Duodenal mucosa (tissue), 2 donors: Measurements from ENCODE around the gene PDLIM5.
"Not testable (repeated sequence)": the region's sequence is repeated elsewhere in the genome, so short reads cannot be mapped to it uniquely, and the experiment has no call there.

ENCODE experiments used
- H3K27ac ChIP-seq: one replicate; pipeline ENCODE4 v1.7.0; 2013; ENCODE audit warnings: low read depth, low read length
- H3K27me3 ChIP-seq, 2 donors: one replicate each; pipeline ENCODE4 v1.7.0; 2013; ENCODE audit warnings: low read length in 2 of 2, control low read depth in 1 of 2; ENCODE audit not compliant: insufficient read depth in 2 of 2, control insufficient read depth in 1 of 2
- H3K36me3 ChIP-seq, 2 donors: one replicate each; pipeline ENCODE4 v1.7.0; 2013; ENCODE audit warnings: low read length in 2 of 2, control low read depth in 1 of 2; ENCODE audit not compliant: insufficient read depth in 2 of 2, control insufficient read depth in 1 of 2
- H3K4me1 ChIP-seq, 2 donors: one replicate each; pipeline ENCODE4 v1.7.0; 2013; ENCODE audit warnings: low read length in 2 of 2, control low read depth in 1 of 2; ENCODE audit not compliant: insufficient read depth in 2 of 2, control insufficient read depth in 1 of 2
- H3K4me3 ChIP-seq, 2 donors: one replicate each; pipeline ENCODE4 v1.7.0; 2013; ENCODE audit warnings: low read length in 2 of 2, low read depth in 1 of 2
- H3K9ac ChIP-seq, 2 donors: one replicate each; pipeline ENCODE4 v1.7.0; 2013; ENCODE audit warnings: low read length in 2 of 2, low read depth in 1 of 2
- H3K9me3 ChIP-seq, 2 donors: one replicate each; pipeline ENCODE4 v1.7.0; 2013; ENCODE audit warnings: low read length in 2 of 2, control low read depth in 1 of 2; ENCODE audit not compliant: control insufficient read depth in 1 of 2

The PDLIM5 gene

DNA sequence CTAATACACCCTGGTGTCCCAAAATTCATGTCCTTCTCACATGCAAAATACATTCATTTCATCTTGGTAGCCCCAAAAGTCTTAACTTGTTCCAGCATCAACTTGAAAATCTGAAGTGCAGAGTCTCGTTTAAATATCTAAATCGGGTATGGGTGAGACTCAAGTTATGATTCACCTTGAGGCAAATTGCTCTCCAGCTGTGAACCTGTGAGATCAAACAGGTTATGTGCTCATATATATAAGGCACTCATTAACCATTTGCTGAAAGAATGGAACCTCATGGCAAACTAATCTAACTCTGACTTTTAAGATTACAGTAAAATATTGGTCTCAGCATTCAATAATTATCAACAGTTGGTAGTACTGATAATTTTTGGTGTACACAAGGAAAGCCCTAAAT lies 55.5 kb downstream of the PDLIM5 start:
- Histone ChIP-seq H3K36me3 (no peaks in the 10 kb centered on the region), H3K27me3 (no peaks in the 10 kb centered on the region), H3K4me3 (no peak overlapping the region), H3K9me3 (no peaks in the 10 kb centered on the region), H3K27ac (no peak overlapping the region), H3K4me1 (peaks cover 17 to 23% of the 10 kb centered on the region in 2 donors), H3K9ac (no peak overlapping the region)

DNA sequence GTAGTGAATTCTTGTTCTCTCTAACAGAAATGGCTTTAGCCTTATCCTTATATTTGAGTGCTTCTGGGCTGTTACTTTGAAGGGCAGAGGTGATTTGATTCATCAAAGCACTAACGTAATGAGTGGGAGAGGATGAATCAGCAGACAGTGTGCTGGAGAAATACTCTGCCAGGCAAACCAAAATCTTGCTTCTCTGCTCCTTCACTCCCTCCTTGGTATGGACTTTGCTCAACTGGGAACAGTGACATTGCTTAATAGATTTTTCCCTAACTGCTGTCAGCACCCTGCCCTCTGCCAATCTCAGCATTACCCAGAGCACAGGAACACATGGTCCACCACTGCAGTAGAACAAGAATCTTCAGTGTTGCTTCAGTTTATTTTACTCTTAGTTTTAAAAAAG lies 56.0 kb downstream of the PDLIM5 start:
- H3K9me3 ChIP-seq: no peaks in the 10 kb centered on the region
- no peaks in the 10 kb centered on the region for H3K27me3 ChIP-seq
- no peak overlapping the region for H3K27ac ChIP-seq
- H3K4me1 ChIP-seq: peaks cover 17 to 23% of the 10 kb centered on the region in 2 donors
- H3K9ac ChIP-seq: no peak overlapping the region
- H3K36me3 ChIP-seq: no peaks in the 10 kb centered on the region
- H3K4me3 ChIP-seq: no peak overlapping the region

DNA sequence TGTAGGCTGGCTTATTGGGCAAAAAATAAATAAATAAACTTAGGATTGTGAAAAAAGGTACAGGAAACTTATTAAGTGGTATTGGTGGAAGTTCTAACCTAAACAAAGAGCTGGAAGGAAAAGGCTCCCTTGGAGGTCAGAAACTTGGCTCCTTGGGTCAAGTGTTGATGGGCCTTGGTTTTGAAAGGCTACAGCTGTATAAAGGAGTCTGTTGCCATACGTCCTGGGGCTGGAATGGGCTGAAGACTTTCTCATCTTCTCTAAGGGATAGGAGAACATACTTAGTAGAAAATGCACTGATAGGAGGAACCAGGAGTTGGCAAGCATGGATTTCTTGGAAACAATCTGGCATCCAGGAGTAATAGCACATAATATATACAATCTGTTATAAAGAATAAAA lies 56.6 kb downstream of the PDLIM5 start:
- Histone ChIP-seq H3K4me3 (no peak overlapping the region), H3K4me1 (peaks cover 17 to 23% of the 10 kb centered on the region in 2 donors), H3K27me3 (no peaks in the 10 kb centered on the region), H3K36me3 (no peaks in the 10 kb centered on the region), H3K9ac (no peak overlapping the region), H3K9me3 (no peaks in the 10 kb centered on the region), H3K27ac (no peak overlapping the region)

DNA sequence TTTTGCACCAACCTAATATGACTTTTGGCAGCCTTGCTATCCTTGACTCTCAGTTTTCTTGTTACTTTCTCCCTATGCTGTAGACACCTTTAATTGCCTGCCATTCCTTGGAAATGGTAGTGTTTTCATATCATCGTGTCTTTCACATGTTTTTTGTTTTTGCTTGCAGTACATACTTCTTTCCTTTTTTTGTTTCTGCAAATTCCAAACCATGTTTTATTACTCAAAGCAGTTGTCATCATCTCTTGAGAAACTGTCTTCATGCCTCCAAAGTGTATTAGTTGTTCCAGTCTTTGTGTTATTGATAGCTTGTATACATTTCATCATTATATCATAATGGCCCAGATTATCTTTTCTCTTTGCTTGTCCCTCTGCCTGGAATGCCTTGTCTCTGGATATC lies 57.1 kb downstream of the PDLIM5 start:
- no peak overlapping the region for H3K4me3 ChIP-seq
- no peak overlapping the region for H3K27ac ChIP-seq
- H3K36me3 ChIP-seq: no peaks in the 10 kb centered on the region
- no peak overlapping the region for H3K9ac ChIP-seq
- H3K27me3 ChIP-seq: no peaks in the 10 kb centered on the region
- peaks cover 17 to 23% of the 10 kb centered on the region in 2 donors for H3K4me1 ChIP-seq
- H3K9me3 ChIP-seq: no peaks in the 10 kb centered on the region

DNA sequence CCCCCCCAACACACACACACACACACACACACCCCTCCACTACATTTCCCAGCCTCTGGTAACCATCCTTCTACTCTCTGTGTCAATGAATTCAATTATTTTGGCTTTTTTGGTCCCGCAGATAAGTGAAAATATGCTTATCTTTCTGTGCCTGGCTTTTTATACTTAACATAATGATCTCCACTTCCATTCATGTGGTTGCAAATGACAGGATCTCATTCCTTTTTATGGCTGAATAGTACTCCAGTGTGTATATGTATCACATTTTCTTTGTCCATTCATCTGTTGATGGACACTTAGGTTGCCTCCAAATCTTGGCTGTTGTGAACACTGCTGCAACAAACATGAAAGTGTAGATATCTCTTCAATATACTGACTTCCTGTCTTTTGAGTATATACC lies 59.8 kb downstream of the PDLIM5 start:
- Histone ChIP-seq H3K4me1 (peaks cover 17 to 21% of the 10 kb centered on the region in 2 donors), H3K27me3 (no peaks in the 10 kb centered on the region), H3K9me3 (no peaks in the 10 kb centered on the region), H3K27ac (no peak overlapping the region), H3K4me3 (no peak overlapping the region), H3K9ac (no peak overlapping the region), H3K36me3 (no peaks in the 10 kb centered on the region)

DNA sequence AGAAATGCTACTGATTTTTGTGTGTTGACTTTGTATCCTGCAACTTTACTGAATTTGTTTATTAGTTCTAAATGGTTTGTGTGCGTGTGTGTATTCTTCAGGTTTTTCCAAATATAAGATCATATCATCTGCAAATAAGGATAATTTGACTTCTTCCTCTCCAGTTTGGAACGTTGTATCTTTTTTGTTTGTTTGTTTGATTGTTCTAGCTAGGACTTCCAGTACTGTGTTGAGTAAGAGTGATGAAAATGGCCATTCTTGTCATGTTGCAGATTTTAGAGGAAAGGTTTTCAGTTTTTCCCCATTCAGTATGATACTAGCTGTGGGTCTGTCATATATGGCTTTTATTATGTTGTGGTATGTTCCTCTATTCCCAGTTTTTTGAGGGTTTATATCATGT lies 61.8 kb downstream of the PDLIM5 start:
- not testable (repeated sequence) for H3K36me3 ChIP-seq, H3K4me1 ChIP-seq, H3K9me3 ChIP-seq, H3K9ac ChIP-seq, H3K27ac ChIP-seq, H3K27me3 ChIP-seq, H3K4me3 ChIP-seq

DNA sequence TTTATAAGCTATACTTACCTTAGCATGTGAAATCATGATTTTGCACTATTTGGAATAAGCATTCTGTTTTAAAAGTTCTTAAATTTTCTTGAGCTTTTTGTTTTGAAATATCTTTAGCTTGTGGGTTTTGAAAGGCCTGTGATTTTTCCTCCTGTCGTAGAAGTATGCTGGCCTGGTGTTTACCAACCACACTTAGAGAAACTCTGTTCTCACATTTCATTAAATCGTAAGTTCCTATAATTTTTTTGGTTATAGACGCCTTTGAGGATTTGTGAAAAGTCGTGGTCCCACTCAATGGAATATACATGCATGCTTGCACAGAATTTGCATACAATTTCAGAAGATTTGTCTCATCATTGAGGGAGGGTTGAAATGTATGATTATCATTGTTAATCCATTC lies 63.6 kb downstream of the PDLIM5 start:
- H3K9me3 ChIP-seq: no peaks in the 10 kb centered on the region
- H3K4me1 ChIP-seq: peaks cover 0 to 14% of the 10 kb centered on the region in 2 donors

DNA sequence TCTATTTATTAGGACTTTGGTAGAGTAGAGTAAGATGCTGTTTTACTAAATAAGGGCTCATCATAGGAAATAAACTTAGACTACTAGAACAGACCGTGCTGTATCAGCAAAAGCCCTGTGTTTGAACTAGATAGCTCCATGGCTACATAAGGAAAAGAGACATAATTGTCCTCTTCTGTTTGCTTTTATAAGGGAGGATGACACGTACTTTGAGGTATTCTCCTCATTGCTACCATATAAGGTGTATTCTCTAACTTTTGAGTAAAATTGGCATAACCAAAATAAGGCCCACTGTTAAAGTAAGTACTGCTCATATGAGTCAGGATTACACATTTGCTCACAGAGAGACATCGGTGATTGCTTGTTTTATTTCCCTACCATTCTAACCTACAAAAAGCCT lies 64.3 kb downstream of the PDLIM5 start:
- Histone ChIP-seq H3K27ac (no peak overlapping the region), H3K36me3 (no peaks in the 10 kb centered on the region), H3K4me1 (peaks cover 0 to 16% of the 10 kb centered on the region in 2 donors), H3K9me3 (no peaks in the 10 kb centered on the region), H3K9ac (no peak overlapping the region), H3K4me3 (no peak overlapping the region), H3K27me3 (no peaks in the 10 kb centered on the region)

More for the DNA sequence above, 63.6 kb downstream of the PDLIM5 start:
- Histone ChIP-seq H3K27ac (no peak overlapping the region), H3K9ac (no peak overlapping the region), H3K27me3 (no peaks in the 10 kb centered on the region), H3K36me3 (no peaks in the 10 kb centered on the region), H3K4me3 (no peak overlapping the region)

DNA sequence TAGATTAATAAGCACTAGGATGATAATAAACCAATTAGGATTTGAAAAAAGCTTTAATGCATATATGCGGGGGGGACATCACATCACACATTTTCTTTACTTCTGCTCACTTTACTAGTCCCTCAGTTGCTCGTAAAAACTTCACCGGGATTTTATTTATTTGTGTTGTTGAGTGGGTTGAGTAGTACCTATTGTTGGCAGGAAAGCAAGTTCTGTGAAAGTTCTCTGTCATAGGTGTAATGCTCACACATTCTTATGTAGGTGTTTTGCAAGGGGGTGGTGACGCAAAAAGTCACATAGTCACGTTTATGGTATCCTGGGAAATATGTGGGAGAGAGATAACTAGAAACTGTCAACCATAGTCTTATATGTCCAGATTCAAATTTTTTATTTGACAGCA lies 65.3 kb downstream of the PDLIM5 start:
- Histone ChIP-seq H3K4me1 (peaks cover 0 to 16% of the 10 kb centered on the region in 2 donors), H3K36me3 (no peaks in the 10 kb centered on the region), H3K9ac (no peak overlapping the region), H3K27me3 (no peaks in the 10 kb centered on the region), H3K27ac (no peak overlapping the region), H3K9me3 (no peaks in the 10 kb centered on the region), H3K4me3 (no peak overlapping the region)

DNA sequence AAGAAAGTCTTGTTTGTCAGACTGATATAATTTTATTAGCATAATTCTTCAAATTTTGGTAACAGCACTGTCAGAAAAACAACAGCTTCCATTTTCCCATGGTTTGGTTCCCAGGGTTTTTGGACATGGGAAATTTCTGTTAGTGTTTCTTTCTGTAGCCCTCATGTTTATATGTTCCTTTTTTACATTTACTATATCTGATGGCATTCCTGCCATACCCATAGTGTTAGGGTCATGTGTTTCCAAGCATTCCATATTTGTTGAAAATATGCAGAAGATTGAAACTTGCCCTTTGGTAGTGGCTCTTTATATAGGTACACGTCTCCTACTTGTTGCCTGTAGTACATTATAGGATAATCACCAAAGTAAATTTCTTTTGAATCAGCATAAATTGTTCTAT lies 65.8 kb downstream of the PDLIM5 start:
- H3K4me3 ChIP-seq: no peak overlapping the region
- H3K27me3 ChIP-seq: no peaks in the 10 kb centered on the region
- H3K27ac ChIP-seq: no peak overlapping the region
- H3K36me3 ChIP-seq: no peaks in the 10 kb centered on the region
- peaks cover 0 to 16% of the 10 kb centered on the region in 2 donors for H3K4me1 ChIP-seq
- no peaks in the 10 kb centered on the region for H3K9me3 ChIP-seq
- H3K9ac ChIP-seq: no peak overlapping the region

DNA sequence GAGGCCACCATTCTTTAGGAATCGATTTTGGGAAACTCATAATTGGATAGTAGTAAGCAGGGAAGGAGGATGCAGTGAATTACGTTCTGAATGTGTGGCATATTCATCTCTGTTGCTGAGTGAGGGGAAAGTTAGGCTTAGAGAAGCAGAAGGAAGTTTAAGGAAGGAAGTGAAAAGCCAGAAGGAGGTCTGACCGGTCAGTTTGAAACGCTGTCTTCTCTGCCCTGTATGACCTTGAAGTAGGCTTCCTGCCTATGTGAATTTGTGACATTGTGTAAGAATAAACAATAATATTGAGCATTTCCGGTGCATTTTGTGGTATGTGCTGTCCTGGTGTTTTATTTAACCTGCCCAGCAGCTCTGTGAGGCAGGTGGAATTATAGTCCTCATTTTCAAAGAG lies 67.3 kb downstream of the PDLIM5 start:
- Histone ChIP-seq H3K9me3 (no peaks in the 10 kb centered on the region), H3K27me3 (no peaks in the 10 kb centered on the region), H3K4me1 (peaks cover 0 to 16% of the 10 kb centered on the region in 2 donors), H3K9ac (no peak overlapping the region), H3K4me3 (no peak overlapping the region), H3K27ac (no peak overlapping the region), H3K36me3 (no peaks in the 10 kb centered on the region)
